VCaP (cell line): ENCODE results near the gene PDLIM1.

Source experiments
- H3K27ac ChIP-seq: fragments of 450-650 bp; 2 replicates; pipeline ENCODE4 v1.5.1; 2017
- CTCF ChIP-seq: fragments of 450-650 bp; conservative IDR thresholded peaks from 2 replicates; pipeline ENCODE4 v1.5.1; 2017; ENCODE audit warnings: mild to moderate bottlenecking, moderate library complexity

The PDLIM1 gene

GRCh38 chr10:95253686-95254085, 37.1 kb downstream of the PDLIM1 start:
- TF ChIP-seq CTCF, result no peak
- no peak overlapping the region for H3K27ac ChIP-seq

- no peak overlapping the region for H3K27ac ChIP-seq
- no peak for TF ChIP-seq CTCF
These were observed 37.8 kb downstream of the PDLIM1 start for GRCh38 chr10:95253007-95253406.

GRCh38 chr10:95250856-95251255, 39.9 kb downstream of the PDLIM1 start:
- H3K27ac ChIP-seq, result no peak overlapping the region
- TF ChIP-seq CTCF, result no peak

- H3K27ac ChIP-seq, result no peak overlapping the region
- TF ChIP-seq CTCF, result no peak
These were observed 41.3 kb downstream of the PDLIM1 start for GRCh38 chr10:95249467-95249866.

- no peak for TF ChIP-seq CTCF
- H3K27ac ChIP-seq, result no peak overlapping the region
These were observed 41.8 kb downstream of the PDLIM1 start for GRCh38 chr10:95248989-95249388.

GRCh38 chr10:95247881-95248583, 42.8 kb downstream of the PDLIM1 start:
- H3K27ac ChIP-seq, result no peak overlapping the region
- TF ChIP-seq CTCF, result no peak

GRCh38 chr10:95247200-95247880, 43.5 kb downstream of the PDLIM1 start:
- TF ChIP-seq CTCF, result no peak
- H3K27ac ChIP-seq, result no peak overlapping the region
